ENCODE data around the gene PRM1.

DNA sequence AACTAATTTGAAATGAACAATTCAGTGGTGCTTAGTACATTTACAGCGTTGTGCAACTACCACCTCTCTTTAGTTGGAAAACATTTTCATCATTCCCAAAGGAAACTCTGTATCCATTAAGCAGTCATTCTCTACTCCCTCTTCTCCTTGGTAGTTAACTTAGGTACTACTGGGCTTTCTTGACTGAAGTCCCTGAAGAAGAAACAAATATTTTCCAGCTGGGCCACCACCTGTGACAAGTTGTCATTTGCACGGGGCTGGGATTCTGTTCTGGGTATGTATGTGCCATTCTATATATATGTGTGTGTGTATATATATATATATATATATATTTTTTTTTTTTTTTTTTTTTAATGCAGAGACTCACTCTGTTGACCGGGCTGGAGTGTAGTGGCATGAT lies 48.8 kb upstream of the PRM1 start:
- TF ChIP-seq CTCF (IDR thresholded peaks at IDR 0.05 in 8 of 11, conservative IDR thresholded peaks at IDR 0.05 in 3 of 11) (no peak), POLR2A (IDR thresholded peaks at IDR 0.05) (no peak)

All from spleen (tissue), 7 donors.